ENCODE data around the gene MYH14. TPM values are rescaled to one million over a fixed set of nuclear protein-coding genes. Genes with fewer than 3 reads are reported as not detected.
"Not testable (repeated sequence)": the region's sequence is repeated elsewhere in the genome, so short reads cannot be mapped to it uniquely, and the experiment has no call there.

MYH14 gene
- total and polyA plus RNA-seq, 9 donors = 0.23 to 82.1 (median 3.2) TPM

DNA sequence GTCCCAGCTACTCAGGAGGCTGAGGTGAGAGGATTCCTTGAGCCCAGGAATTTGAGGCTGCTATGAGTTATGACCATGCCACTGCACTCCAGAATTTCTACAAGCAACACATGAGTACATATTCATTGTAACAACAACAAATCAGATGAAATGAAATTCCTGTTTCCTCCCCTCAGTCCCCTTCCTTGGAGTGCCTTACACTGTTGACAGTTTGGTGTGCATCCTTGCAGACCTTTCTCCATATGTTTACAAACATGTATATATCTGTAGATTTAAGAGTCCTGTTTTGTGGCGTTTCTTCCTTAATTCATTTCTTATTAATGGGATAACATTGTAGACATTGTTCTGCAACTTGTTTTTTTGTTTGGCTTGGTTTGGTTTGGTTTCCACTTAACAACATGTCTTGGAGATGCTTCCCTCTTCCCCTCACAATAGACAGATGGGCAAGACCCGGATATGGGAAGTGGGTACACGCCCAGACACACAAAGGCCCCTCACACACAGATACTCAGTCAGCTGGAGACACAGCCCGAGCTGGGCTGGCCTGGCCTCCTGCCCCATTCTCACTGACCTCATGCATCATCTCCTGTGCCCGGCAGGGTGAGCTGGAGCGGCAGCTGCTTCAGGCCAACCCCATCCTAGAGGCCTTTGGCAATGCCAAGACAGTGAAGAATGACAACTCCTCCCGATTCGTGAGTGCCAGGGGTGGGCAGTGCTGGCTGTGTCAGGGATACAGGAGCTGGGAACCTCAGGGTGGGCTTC lies 21.7 kb downstream of the MYH14 start:
- TF ChIP-seq, protein P1, sequence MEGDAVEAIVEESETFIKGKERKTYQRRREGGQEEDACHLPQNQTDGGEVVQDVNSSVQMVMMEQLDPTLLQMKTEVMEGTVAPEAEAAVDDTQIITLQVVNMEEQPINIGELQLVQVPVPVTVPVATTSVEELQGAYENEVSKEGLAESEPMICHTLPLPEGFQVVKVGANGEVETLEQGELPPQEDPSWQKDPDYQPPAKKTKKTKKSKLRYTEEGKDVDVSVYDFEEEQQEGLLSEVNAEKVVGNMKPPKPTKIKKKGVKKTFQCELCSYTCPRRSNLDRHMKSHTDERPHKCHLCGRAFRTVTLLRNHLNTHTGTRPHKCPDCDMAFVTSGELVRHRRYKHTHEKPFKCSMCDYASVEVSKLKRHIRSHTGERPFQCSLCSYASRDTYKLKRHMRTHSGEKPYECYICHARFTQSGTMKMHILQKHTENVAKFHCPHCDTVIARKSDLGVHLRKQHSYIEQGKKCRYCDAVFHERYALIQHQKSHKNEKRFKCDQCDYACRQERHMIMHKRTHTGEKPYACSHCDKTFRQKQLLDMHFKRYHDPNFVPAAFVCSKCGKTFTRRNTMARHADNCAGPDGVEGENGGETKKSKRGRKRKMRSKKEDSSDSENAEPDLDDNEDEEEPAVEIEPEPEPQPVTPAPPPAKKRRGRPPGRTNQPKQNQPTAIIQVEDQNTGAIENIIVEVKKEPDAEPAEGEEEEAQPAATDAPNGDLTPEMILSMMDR (IDR thresholded peaks at IDR 0.05) = no peak
- TF ChIP-seq EP300 (IDR thresholded peaks at IDR 0.05) (no peak), POLR2A (IDR thresholded peaks at IDR 0.05) (no peak)
- 53 to 66% (median 64%) methylated on average over 8 of the region's 8 CpGs for WGBS, 3 donors
- no peaks in the 10 kb centered on the region for H3K4me1 ChIP-seq (ENCODE audit: insufficient read depth)
- no peak overlapping the region for H3K4me3 ChIP-seq
- H3K27ac ChIP-seq = no peak overlapping the region
- intact Hi-C loops (cut with DNase I) = no loop called here
- no peak for DNase-seq
- no peaks in the 10 kb centered on the region for H3K9me3 ChIP-seq
- H3K36me3 ChIP-seq = no peaks in the 10 kb centered on the region
- H3K27me3 ChIP-seq = no peaks in the 10 kb centered on the region

DNA sequence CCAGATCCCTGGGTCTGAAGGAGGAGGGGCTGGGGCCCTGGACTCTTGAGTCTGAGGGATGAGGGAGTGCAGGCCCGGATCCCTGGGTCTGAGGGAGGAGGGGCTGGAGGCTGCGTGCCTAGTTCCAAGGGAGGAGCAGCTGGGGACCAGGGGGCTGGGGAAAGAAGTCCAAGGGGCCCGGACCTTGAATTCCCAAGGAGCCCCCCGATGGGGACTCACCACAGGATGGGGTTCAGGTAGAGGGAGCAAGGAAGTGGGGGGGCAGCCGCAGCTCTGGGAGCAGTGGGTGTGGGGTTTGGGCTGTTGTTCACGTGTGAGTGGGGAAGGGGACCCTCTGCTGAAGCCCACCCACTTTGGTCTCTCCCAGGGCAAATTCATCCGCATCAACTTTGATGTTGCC lies 23.1 kb downstream of the MYH14 start:
- no peak for DNase-seq
- H3K4me1 ChIP-seq (ENCODE audit: insufficient read depth) = no peaks in the 10 kb centered on the region
- H3K27me3 ChIP-seq = no peaks in the 10 kb centered on the region
- intact Hi-C loops (cut with DNase I) = no loop called here
- no peak overlapping the region for H3K27ac ChIP-seq
- no peak overlapping the region for H3K4me3 ChIP-seq
- no peaks in the 10 kb centered on the region for H3K9me3 ChIP-seq
- 47 to 59% (median 48%) methylated on average over 7 of the region's 7 CpGs for WGBS, 3 donors
- H3K36me3 ChIP-seq = no peaks in the 10 kb centered on the region
- TF ChIP-seq EP300 (IDR thresholded peaks at IDR 0.05) = no peak
- no peak for TF ChIP-seq POLR2A (IDR thresholded peaks at IDR 0.05)
- TF ChIP-seq, protein P1 (IDR thresholded peaks at IDR 0.05) = no peak

DNA sequence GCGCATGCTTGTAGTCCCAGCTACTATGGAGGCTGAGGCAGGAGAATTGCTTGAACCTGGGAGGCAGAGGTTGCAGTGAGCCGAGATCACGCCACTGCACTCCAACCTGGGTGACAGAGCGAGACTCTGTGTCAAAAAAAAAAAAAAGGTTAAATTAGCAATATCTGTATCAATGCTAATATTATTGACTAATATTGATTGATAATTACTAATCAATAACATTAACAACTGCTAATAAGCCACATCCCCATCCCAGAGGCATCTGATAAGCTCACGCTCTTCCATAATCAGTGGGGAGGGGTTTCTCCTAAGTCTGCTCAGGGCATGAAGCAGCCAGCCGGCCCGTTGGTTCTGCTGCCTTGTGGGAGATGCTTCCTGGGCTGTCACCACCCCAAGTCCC lies 24.7 kb downstream of the MYH14 start:
- H3K36me3 ChIP-seq; H3K4me3 ChIP-seq; intact Hi-C loops (cut with DNase I); DNase-seq; H3K9me3 ChIP-seq; H3K27ac ChIP-seq; H3K4me1 ChIP-seq (ENCODE audit: insufficient read depth); H3K27me3 ChIP-seq: not testable (repeated sequence)
- 59 to 78% (median 61%) methylated on average over 7 of the region's 7 CpGs for WGBS, 3 donors

DNA sequence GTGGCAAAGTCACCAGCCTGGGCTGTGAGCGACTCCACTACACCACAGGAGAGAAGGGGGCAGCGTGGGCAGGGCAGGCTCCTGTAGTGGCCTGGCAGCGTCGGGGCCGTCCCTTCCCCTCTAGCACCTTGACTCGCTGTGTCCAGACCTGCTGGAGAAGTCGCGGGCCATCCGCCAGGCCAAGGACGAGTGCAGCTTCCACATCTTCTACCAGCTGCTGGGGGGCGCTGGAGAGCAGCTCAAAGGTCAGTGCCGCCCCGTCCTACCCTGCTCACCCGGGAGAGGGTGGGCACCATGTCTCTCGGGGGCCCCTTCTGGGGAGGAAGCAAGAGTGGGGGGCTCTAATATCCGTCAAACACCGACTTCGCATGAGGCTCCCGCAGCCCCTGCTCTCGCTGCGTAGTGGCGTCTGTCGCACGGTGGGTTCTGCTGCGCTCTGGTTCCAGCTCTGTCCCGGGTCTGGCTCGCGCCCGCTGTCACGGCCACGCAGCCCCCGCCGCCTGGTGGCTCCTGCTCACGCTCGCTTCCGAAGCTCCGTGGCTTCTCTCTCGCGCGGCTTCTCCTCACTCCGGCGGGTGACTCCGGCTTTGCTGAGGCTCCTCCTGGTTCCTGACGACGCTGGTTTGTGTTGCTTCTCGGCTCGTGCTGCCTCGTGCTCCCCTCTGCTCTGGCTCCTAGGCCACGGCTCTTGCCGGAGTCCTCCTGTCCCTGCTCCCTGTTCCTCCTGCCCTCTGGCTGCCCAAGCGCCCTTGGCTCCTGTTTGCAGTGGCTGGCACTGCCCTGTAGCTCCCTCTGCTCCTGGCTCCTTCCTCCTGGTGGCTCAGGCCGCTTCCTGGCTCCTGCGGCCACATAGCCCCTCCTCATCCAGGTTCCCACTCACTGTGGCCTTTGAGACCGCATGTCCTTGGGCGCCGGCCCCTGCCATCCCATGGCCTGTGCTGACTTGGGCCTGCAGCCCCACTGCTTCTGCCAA lies 27.2 kb downstream of the MYH14 start:
- WGBS, 3 donors = 61 to 68% (median 68%) methylated on average over 55 to 56 of the region's 56 CpGs
- H3K9me3 ChIP-seq = no peaks in the 10 kb centered on the region
- H3K27ac ChIP-seq = no peak overlapping the region

DNA sequence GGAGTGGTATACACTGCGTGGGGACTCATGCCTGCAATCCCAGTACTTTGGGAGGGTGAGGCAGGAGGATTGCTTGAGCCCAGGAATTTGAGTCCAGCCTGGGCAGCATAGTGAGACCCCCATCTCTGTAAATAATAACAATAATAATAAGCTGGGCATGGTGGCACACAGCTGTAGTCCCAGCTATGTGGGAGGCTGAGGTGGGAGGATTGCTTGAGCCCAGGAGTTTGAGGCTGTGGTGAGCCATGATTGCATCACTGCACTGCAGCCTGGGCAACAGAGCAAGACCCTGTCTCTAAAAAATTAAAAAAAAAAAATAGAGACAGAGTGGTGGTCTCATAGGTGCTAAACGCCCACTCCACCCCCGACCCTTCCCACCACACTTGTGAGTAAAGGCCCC lies 28.0 kb downstream of the MYH14 start:
- H3K27me3 ChIP-seq; H3K27ac ChIP-seq; intact Hi-C loops (cut with DNase I); DNase-seq; H3K9me3 ChIP-seq; H3K4me1 ChIP-seq (ENCODE audit: insufficient read depth); H3K4me3 ChIP-seq; H3K36me3 ChIP-seq: not testable (repeated sequence)
- WGBS, 3 donors = 72 to 84% (median 79%) methylated on average over 3 of the region's 3 CpGs

More for the DNA sequence above, 27.2 kb downstream of the MYH14 start:
- Histone ChIP-seq H3K36me3 (no peaks in the 10 kb centered on the region), H3K4me3 (no peak overlapping the region), H3K4me1 (ENCODE audit: insufficient read depth) (no peaks in the 10 kb centered on the region), H3K27me3 (no peaks in the 10 kb centered on the region)
- intact Hi-C loops (cut with DNase I) = no loop called here
- no peak for TF ChIP-seq EP300 (IDR thresholded peaks at IDR 0.05)
- no peak for TF ChIP-seq POLR2A (IDR thresholded peaks at IDR 0.05)
- TF ChIP-seq, protein P1 (IDR thresholded peaks at IDR 0.05) = no peak
- DNase-seq = no peak
